Right atrium auricular region (tissue), 2 donors: ENCODE results near the gene ANKRD33B. TPM values are rescaled to one million over a fixed set of nuclear protein-coding genes. Genes with fewer than 3 reads are reported as not detected.
A peak's percentile ranks its signal among the peaks of the same experiment; 100 is the strongest.

Source experiments
- DNase-seq: peaks from one replicate; pipeline ENCODE4 v3.0.0-alpha.2; 2019; ENCODE audit warnings: low spot score
- H3K27ac ChIP-seq, 2 donors: fragments of 200-600 bp; sonication (generic); 1 replicate in 1 of 2; 2 replicates in 1 of 2; pipeline ENCODE4 v1.5.1; 2016 to 2019
- H3K27me3 ChIP-seq, 2 donors: fragments of 200-600 bp; sonication (generic); one replicate each; pipeline versions ENCODE4 v1.5.1 to v1.6.0; 2017 to 2019
- H3K36me3 ChIP-seq: fragments of 200-600 bp; sonication (generic); one replicate; pipeline ENCODE4 v1.5.1; 2016
- H3K4me1 ChIP-seq, 2 donors: fragments of 200-600 bp; sonication (generic); one replicate each; pipeline versions ENCODE4 v1.5.1 to v1.6.0; 2017 to 2019
- H3K4me3 ChIP-seq, 2 donors: fragments of 200-600 bp; sonication (generic); 1 replicate in 1 of 2; 2 replicates in 1 of 2; pipeline ENCODE4 v1.5.1; 2017 to 2019; ENCODE audit warnings: mild to moderate bottlenecking in 1 of 2, moderate library complexity in 1 of 2
- H3K9me3 ChIP-seq, 2 donors: fragments of 200-600 bp; sonication (generic); one replicate each; pipeline ENCODE4 v1.5.1; 2019
- CTCF ChIP-seq, 2 donors: fragments of 200-600 bp; sonication (generic); IDR thresholded peaks; one replicate each; pipeline ENCODE4 v1.5.1; 2019; ENCODE audit warnings: antibody characterized with exemption in 2 of 2
- total RNA-seq, 2 donors: library from RNA; depleted of rRNA; stranded (reverse); fragments of >200 nt; gene quantifications; one replicate each; pipeline ENCODE4 v1.1.0, GENCODE V29; 2016

ANKRD33B gene
- total RNA-seq, 2 donors from 2014 or later = 1.2 to 4.7 TPM

- Histone ChIP-seq H3K4me1 (peaks cover 0 to 6% of the 10 kb centered on the region in 2 donors), H3K27me3 (no peaks in the 10 kb centered on the region), H3K9me3 (no peaks in the 10 kb centered on the region), H3K36me3 (no peaks in the 10 kb centered on the region), H3K4me3 (no peak overlapping the region), H3K27ac (no peak overlapping the region)
- peak; percentile 52 for DNase-seq
- TF ChIP-seq CTCF (IDR thresholded peaks at IDR 0.05) = no peak
These were observed 21.6 kb downstream of the ANKRD33B start for GRCh38 chr5:10585518-10585915.

- H3K4me3 ChIP-seq = no peak overlapping the region
- no peak overlapping the region for H3K27ac ChIP-seq
- no peaks in the 10 kb centered on the region for H3K36me3 ChIP-seq
- no peak for DNase-seq
- no peak for TF ChIP-seq CTCF (IDR thresholded peaks at IDR 0.05)
- H3K4me1 ChIP-seq = peaks cover 0 to 8% of the 10 kb centered on the region in 2 donors
- H3K9me3 ChIP-seq = no peaks in the 10 kb centered on the region
- no peaks in the 10 kb centered on the region for H3K27me3 ChIP-seq
These were observed 22.1 kb downstream of the ANKRD33B start for GRCh38 chr5:10586008-10586407.

GRCh38 chr5:10586555-10586954 lies 22.7 kb downstream of the ANKRD33B start:
- H3K4me3 ChIP-seq = no peak overlapping the region
- peaks cover 0 to 8% of the 10 kb centered on the region in 2 donors for H3K4me1 ChIP-seq

GRCh38 chr5:10588109-10588775 lies 24.4 kb downstream of the ANKRD33B start:
- Histone ChIP-seq H3K27ac (no peak overlapping the region), H3K4me3 (no peak overlapping the region), H3K27me3 (no peaks in the 10 kb centered on the region), H3K36me3 (no peaks in the 10 kb centered on the region), H3K4me1 (peaks cover 0 to 9% of the 10 kb centered on the region in 2 donors), H3K9me3 (no peaks in the 10 kb centered on the region)
- no peak for TF ChIP-seq CTCF (IDR thresholded peaks at IDR 0.05)
- no peak for DNase-seq

More at GRCh38 chr5:10586555-10586954, 22.7 kb downstream of the ANKRD33B start:
- no peaks in the 10 kb centered on the region for H3K9me3 ChIP-seq
- no peak overlapping the region for H3K27ac ChIP-seq
- no peaks in the 10 kb centered on the region for H3K36me3 ChIP-seq
- no peaks in the 10 kb centered on the region for H3K27me3 ChIP-seq
- no peak for TF ChIP-seq CTCF (IDR thresholded peaks at IDR 0.05)
- no peak for DNase-seq

GRCh38 chr5:10588779-10589447 lies 25.0 kb downstream of the ANKRD33B start:
- no peak for DNase-seq
- H3K27ac ChIP-seq = no peak overlapping the region
- H3K27me3 ChIP-seq = no peaks in the 10 kb centered on the region
- no peak overlapping the region for H3K4me3 ChIP-seq
- no peak for TF ChIP-seq CTCF (IDR thresholded peaks at IDR 0.05)
- H3K36me3 ChIP-seq = no peaks in the 10 kb centered on the region
- peaks cover 0 to 11% of the 10 kb centered on the region in 2 donors for H3K4me1 ChIP-seq
- no peaks in the 10 kb centered on the region for H3K9me3 ChIP-seq
